K562 (cell line): ENCODE data around the gene NELL1. TPM values are rescaled to one million over a fixed set of nuclear protein-coding genes. Genes with fewer than 3 reads are reported as not detected.

Source experiments
- ATAC-seq: fragments of 200-7000 bp; cut with Tn5 transposase; 3 replicates; pipeline ENCODE4 v1.9.1; 2020; ENCODE audit warnings: moderate library complexity
- BruUV-seq: library from RNA; stranded (reverse); fragments of 400-500 nt; replicated peaks from 2 replicates; lab custom pipeline; 2021; lab: Mats Ljungman, UMichigan
- CTCF ChIA-PET: fragments of 300-600 bp; formaldehyde crosslinking; extraction: SDS; loops from one replicate; lab custom pipeline; 2021; ENCODE audit warnings: low intra/inter-chr PET ratio; lab: Yijun Ruan, JAX
- POLR2A ChIA-PET: fragments of 300-600, 350-650 bp; sonication (Branson Sonifier 250); formaldehyde crosslinking; extraction: SDS; loops from one replicate; lab custom pipeline; 2021; ENCODE audit warnings: antibody characterized with exemption, inconsistent platforms; lab: Yijun Ruan, JAX
- DNase-seq, 4 experiments: peaks; one replicate each; pipeline versions ENCODE4 v3.0.0 to v3.0.0-alpha.2; 2011 to 2018; ENCODE audit warnings: low spot score in 3 of 4, mixed read lengths in 3 of 4; ENCODE audit errors: extremely low read depth in 1 of 4
- FAIRE-seq: peaks from 2 replicates; lab custom pipeline; 2011; peaks lifted over from hg19 to GRCh38; lab: Jason Lieb, UNC
- H2AFZ ChIP-seq: 2 replicates; pipeline ENCODE4 v1.6.0; 2011; ENCODE audit warnings: low read depth, low read length, control low read depth, inconsistent platforms
- H3K27ac ChIP-seq: fragments of 200-600 bp; 3 replicates; pipeline ENCODE4 v1.8.0; 2011; ENCODE audit warnings: low read depth, mild to moderate bottlenecking, control low read depth, inconsistent platforms, low read length, moderate library complexity, mixed read lengths; ENCODE audit errors: extremely low read depth
- H3K27me3 ChIP-seq, 2 experiments: fragments of 300-600 bp in 1 of 2; 2 replicates in 1 of 2; 3 replicates in 1 of 2; pipeline versions ENCODE4 v1.6.0 to v1.8.0; 2011; ENCODE audit warnings: inconsistent platforms in 2 of 2, low read length in 2 of 2, mild to moderate bottlenecking in 1 of 2, mixed read lengths in 1 of 2, moderate library complexity in 1 of 2; ENCODE audit not compliant: control insufficient read depth in 2 of 2, insufficient read depth in 2 of 2
- H3K36me3 ChIP-seq: fragments of 300-600 bp; 3 replicates; pipeline ENCODE4 v1.8.0; 2011; ENCODE audit warnings: mild to moderate bottlenecking, low read length, inconsistent platforms; ENCODE audit not compliant: control insufficient read depth, insufficient read depth
- H3K4me1 ChIP-seq, 2 experiments: fragments of 200-600 bp in 1 of 2; replicated peaks in 1 of 2; 2 replicates in 1 of 2; 3 replicates in 1 of 2; pipeline versions ENCODE4 v1.5.1 to v1.8.0; 2011; ENCODE audit warnings: inconsistent platforms in 2 of 2, low read length in 2 of 2, mild to moderate bottlenecking in 1 of 2, mixed read lengths in 1 of 2, moderate library complexity in 1 of 2; ENCODE audit not compliant: control insufficient read depth in 2 of 2, insufficient read depth in 2 of 2
- H3K4me2 ChIP-seq: 2 replicates; pipeline ENCODE4 v1.6.1; 2011; ENCODE audit warnings: low read length, control low read depth, inconsistent platforms, mixed read lengths; ENCODE audit not compliant: insufficient read depth
- H3K4me3 ChIP-seq: fragments of 200-600 bp; sonication (generic), shearing (Covaris generic); 2 replicates; pipeline ENCODE4 v1.5.1; 2016; ENCODE audit warnings: control low read depth, inconsistent platforms
- H3K79me2 ChIP-seq: fragments of 200-600 bp; 3 replicates; pipeline ENCODE4 v1.8.0; 2011; ENCODE audit warnings: low read length, inconsistent platforms; ENCODE audit not compliant: control insufficient read depth, insufficient read depth
- H3K9ac ChIP-seq, 2 experiments: 2 replicates each; pipeline versions ENCODE4 v1.6.0 to v1.6.1; 2011; ENCODE audit warnings: low read depth in 2 of 2, low read length in 2 of 2, control low read depth in 1 of 2, inconsistent platforms in 1 of 2, mild to moderate bottlenecking in 1 of 2, mixed read lengths in 1 of 2; ENCODE audit not compliant: insufficient read depth in 1 of 2
- H3K9me1 ChIP-seq: one replicate; pipeline ENCODE4 v1.6.0; 2011; ENCODE audit warnings: inconsistent platforms, mild to moderate bottlenecking, low read length, moderate library complexity; ENCODE audit not compliant: control insufficient read depth, insufficient read depth
- H3K9me3 ChIP-seq: replicated peaks from 2 replicates; pipeline ENCODE4 v1.5.1; 2011; ENCODE audit warnings: low read depth, low read length, inconsistent platforms; ENCODE audit not compliant: control insufficient read depth, insufficient read depth
- H4K20me1 ChIP-seq: replicated peaks from 2 replicates; pipeline ENCODE4 v1.6.1; 2011; ENCODE audit warnings: low read length, inconsistent platforms, mixed read lengths; ENCODE audit not compliant: control insufficient read depth, insufficient read depth
- CREBBP ChIP-seq: IDR thresholded peaks from one replicate; pipeline ENCODE4 v1.6.1; 2012; ENCODE audit warnings: low read depth, mild to moderate bottlenecking, control low read depth, inconsistent platforms, low read length
- HMG20B ChIP-seq: fragments of 250-450 bp; sonication (Bioruptor Pico); IDR thresholded peaks from 2 replicates; pipeline ENCODE4 v1.5.0; 2021; ENCODE audit warnings: mild to moderate bottlenecking
- MAFF ChIP-seq: IDR thresholded peaks from 2 replicates; pipeline ENCODE4 v1.6.1; 2012; ENCODE audit warnings: low read length, improper control_type of control experiment
- MED1 ChIP-seq: sonication (generic); formaldehyde crosslinking; IDR thresholded peaks from 2 replicates; pipeline ENCODE4 v1.8.1; 2023; ENCODE audit warnings: missing genetic modification reagents, borderline replicate concordance
- MEF2A ChIP-seq: IDR thresholded peaks from 2 replicates; pipeline ENCODE4 v1.6.1; 2011; ENCODE audit warnings: low read depth, mild to moderate bottlenecking, low read length, moderate library complexity; ENCODE audit not compliant: control insufficient read depth
- SP2 ChIP-seq: IDR thresholded peaks from 2 replicates; pipeline ENCODE4 v1.6.1; 2011; ENCODE audit warnings: mild to moderate bottlenecking, low read depth, low read length, moderate library complexity; ENCODE audit not compliant: poor library complexity, severe bottlenecking; ENCODE audit errors: extremely low read depth
- SRSF3 ChIP-seq: fragments of 200-400 bp; formaldehyde crosslinking; IDR thresholded peaks from 2 replicates; pipeline ENCODE4 v1.6.1; 2016; ENCODE audit warnings: mild to moderate bottlenecking, low read length, moderate library complexity; ENCODE audit not compliant: insufficient read depth
- WGBS: fragments of 100-300 bp; shearing (Covaris generic); methylation state at CpG from one replicate; pipeline ENCODE4 v1.1.6; 2016; ENCODE audit warnings: low coverage, mixed read lengths; ENCODE audit not compliant: insufficient coverage; ENCODE audit errors: missing lambda C conversion rate; 5-methylcytosine and 5-hydroxymethylcytosine counted together
- in situ Hi-C: fragments of 300-500 bp; cut with MboI; formaldehyde crosslinking; loops from 4 replicates; pipeline ENCODE4 v1.15.0; 2018; ENCODE audit warnings: inconsistent platforms, mixed read lengths
- intact Hi-C: fragments of 100-400 bp; cut with micrococcal nuclease; formaldehyde crosslinking; loops from 2 replicates; pipeline ENCODE4 v1.14.2; 2022
- polyA plus RNA-seq, 8 experiments: library from polyadenylated mRNA; depleted of rRNA in 4 of 8; stranded (reverse) in 5 of 8; unstranded in 3 of 8; fragments of >200 nt; fragmentation: Nextera tagmentation in 2 of 8; fragmentation: Illumina TruSeq in 1 of 8; extraction: Ambion mirVana in 2 of 8; extraction: Trizol in 1 of 8; gene quantifications; 2 replicates each; pipeline versions ENCODE4 v1.2.1 to v1.2.3, GENCODE V29; 2011 to 2014; ENCODE audit warnings: inconsistent platforms in 1 of 8, missing spikeins in 1 of 8
- total RNA-seq, 7 experiments: library from RNA; depleted of rRNA in 6 of 7; stranded (reverse); fragments of >200 nt in 6 of 7; fragmentation: Illumina TruSeq in 2 of 7; extraction: Trizol in 2 of 7; gene quantifications; 2 replicates each; pipeline versions ENCODE4 v1.2.1 to v1.2.3, GENCODE V29; 2011 to 2021; ENCODE audit warnings: low replicate concordance in 1 of 7
- TF ChIP-seq, protein P1 (sequence below): sonication (generic); formaldehyde crosslinking; IDR thresholded peaks from 2 replicates; pipeline ENCODE4 v1.8.0; 2022; ENCODE audit warnings: mild to moderate bottlenecking, missing genetic modification reagents, borderline replicate concordance
- TF ChIP-seq, protein P2 (sequence below): fragments of 450-650 bp; conservative IDR thresholded peaks from 2 replicates; pipeline ENCODE4 v1.6.1; 2016; ENCODE audit warnings: missing genetic modification characterization, low read depth, mild to moderate bottlenecking, control low read depth, missing compliant biosample characterization
- TF ChIP-seq, protein P3 (sequence below), 2 experiments: fragments of 450-650 bp in 1 of 2; sonication (generic) in 1 of 2; formaldehyde crosslinking in 1 of 2; IDR thresholded peaks in 1 of 2; conservative IDR thresholded peaks in 1 of 2; 2 replicates each; pipeline versions ENCODE4 v1.6.1 to v1.8.1; 2016 to 2023; ENCODE audit warnings: mild to moderate bottlenecking in 2 of 2, moderate library complexity in 2 of 2, inconsistent platforms in 1 of 2, missing genetic modification reagents in 1 of 2

The NELL1 gene
- total and polyA plus RNA-seq, 9 of the 15 experiments (the other 6 are each of a cell fraction or from before 2014, with no cell fraction given) = not detected

DNA sequence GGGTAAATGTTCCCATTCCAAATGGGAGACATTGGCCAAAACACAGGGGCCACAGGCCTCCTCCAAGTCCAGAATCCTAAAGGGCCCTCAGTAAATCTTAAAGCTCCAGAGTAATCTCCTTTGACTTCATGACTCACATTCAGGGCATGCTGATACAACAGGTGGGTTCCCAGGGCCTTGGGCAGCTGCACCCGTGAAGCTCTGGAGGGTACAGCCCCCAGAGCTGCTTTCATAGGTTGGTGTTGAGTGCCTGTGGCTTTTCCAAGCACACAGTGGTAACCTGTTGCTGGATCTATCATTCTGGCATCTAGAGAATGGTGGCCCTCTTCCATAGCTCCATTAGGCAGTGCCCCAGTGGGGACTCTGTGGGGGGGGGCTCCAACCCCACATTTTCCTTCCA lies 54.0 kb downstream of the NELL1 start (continued):
- TF ChIP-seq, protein P1, sequence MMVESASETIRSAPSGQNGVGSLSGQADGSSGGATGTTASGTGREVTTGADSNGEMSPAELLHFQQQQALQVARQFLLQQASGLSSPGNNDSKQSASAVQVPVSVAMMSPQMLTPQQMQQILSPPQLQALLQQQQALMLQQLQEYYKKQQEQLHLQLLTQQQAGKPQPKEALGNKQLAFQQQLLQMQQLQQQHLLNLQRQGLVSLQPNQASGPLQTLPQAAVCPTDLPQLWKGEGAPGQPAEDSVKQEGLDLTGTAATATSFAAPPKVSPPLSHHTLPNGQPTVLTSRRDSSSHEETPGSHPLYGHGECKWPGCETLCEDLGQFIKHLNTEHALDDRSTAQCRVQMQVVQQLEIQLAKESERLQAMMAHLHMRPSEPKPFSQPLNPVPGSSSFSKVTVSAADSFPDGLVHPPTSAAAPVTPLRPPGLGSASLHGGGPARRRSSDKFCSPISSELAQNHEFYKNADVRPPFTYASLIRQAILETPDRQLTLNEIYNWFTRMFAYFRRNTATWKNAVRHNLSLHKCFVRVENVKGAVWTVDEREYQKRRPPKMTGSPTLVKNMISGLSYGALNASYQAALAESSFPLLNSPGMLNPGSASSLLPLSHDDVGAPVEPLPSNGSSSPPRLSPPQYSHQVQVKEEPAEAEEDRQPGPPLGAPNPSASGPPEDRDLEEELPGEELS (CRISPR knock-in tag) = no peak
- TF ChIP-seq MAFF = no peak
- TF ChIP-seq CREBBP = no peak

DNA sequence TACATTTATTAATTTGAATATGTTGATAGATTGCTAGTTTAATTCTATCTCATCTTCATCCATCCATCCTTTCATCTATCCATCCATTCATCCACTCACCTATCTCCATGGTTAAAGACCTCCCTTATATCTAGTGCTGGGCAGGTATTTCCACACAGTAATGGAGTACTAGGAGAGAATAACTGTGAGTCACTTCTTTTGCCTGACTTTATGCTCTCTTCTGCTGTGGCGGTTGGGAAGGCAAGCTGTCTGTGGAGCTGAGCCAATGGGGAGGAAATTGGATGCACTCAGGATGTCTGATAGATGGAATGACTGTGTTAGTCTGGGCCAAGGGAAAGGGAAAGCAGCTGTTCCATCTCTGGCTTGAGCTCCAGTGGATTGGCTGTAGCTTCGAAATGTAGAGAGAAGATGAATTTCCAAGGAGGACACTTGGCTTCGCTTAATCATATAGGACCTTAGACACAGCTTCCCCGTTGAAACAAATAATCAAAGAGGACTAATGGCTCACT lies 60.3 kb downstream of the NELL1 start:
- no peaks in the 10 kb centered on the region for H3K36me3 ChIP-seq
- CTCF ChIA-PET = no interaction called here
- POLR2A ChIA-PET = no interaction called here
- no TSS peak for BruUV-seq
- intact Hi-C loops = no loop called here
- no peak overlapping the region for H2AFZ ChIP-seq
- no peaks in the 10 kb centered on the region for H3K4me1 ChIP-seq
- no peak for DNase-seq
- WGBS = 0% methylated on average over 4 of the region's 4 CpGs
- no peak overlapping the region for H3K4me3 ChIP-seq
- H3K9ac ChIP-seq = no peak overlapping the region
- no peak for ATAC-seq
- FAIRE-seq = no peak
- no peaks in the 10 kb centered on the region for H4K20me1 ChIP-seq
- in situ Hi-C loops = no loop called here
- no peaks in the 10 kb centered on the region for H3K27me3 ChIP-seq
- H3K9me1 ChIP-seq = no peaks in the 10 kb centered on the region
- no peaks in the 10 kb centered on the region for H3K79me2 ChIP-seq
- H3K27ac ChIP-seq = no peak overlapping the region
- no peaks in the 10 kb centered on the region for H3K9me3 ChIP-seq
- H3K4me2 ChIP-seq = no peak overlapping the region
- TF ChIP-seq MED1 (CRISPR knock-in tag) (no peak), SP2 (no peak), MEF2A (no peak), SRSF3 (no peak), HMG20B (no peak)
- TF ChIP-seq, protein P2, sequence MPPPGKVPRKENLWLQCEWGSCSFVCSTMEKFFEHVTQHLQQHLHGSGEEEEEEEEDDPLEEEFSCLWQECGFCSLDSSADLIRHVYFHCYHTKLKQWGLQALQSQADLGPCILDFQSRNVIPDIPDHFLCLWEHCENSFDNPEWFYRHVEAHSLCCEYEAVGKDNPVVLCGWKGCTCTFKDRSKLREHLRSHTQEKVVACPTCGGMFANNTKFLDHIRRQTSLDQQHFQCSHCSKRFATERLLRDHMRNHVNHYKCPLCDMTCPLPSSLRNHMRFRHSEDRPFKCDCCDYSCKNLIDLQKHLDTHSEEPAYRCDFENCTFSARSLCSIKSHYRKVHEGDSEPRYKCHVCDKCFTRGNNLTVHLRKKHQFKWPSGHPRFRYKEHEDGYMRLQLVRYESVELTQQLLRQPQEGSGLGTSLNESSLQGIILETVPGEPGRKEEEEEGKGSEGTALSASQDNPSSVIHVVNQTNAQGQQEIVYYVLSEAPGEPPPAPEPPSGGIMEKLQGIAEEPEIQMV (tag) = no peak
- TF ChIP-seq, protein P3, sequence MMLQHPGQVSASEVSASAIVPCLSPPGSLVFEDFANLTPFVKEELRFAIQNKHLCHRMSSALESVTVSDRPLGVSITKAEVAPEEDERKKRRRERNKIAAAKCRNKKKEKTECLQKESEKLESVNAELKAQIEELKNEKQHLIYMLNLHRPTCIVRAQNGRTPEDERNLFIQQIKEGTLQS (IDR thresholded peaks at IDR 0.05) = no peak
- TF ChIP-seq, protein P3 (CRISPR knock-in tag; conservative IDR thresholded peaks at IDR 0.05) = no peak
